SK-N-SH (cell line): ENCODE results near the gene IQCN.

ENCODE experiments used
- ELF1 ChIP-seq: IDR thresholded peaks from 2 replicates; pipeline ENCODE4 v1.4.0; 2012
- FOXJ3 ChIP-seq: sonication (generic); formaldehyde crosslinking; IDR thresholded peaks from 2 replicates; pipeline ENCODE4 v1.5.1; 2020; ENCODE audit warnings: mild to moderate bottlenecking, missing genetic modification reagents
- FOXM1 ChIP-seq: IDR thresholded peaks from 2 replicates; pipeline ENCODE4 v1.4.0; 2012; ENCODE audit warnings: low read depth, mild to moderate bottlenecking
- MAX ChIP-seq: IDR thresholded peaks from 2 replicates; pipeline ENCODE4 v1.4.0; 2012; ENCODE audit warnings: low read depth
- TEAD4 ChIP-seq: IDR thresholded peaks from 2 replicates; pipeline ENCODE4 v1.4.0; 2012; ENCODE audit warnings: mild to moderate bottlenecking, borderline replicate concordance; ENCODE audit not compliant: insufficient read depth
- USF2 ChIP-seq: fragments of 150-350 bp; IDR thresholded peaks from 2 replicates; pipeline ENCODE4 v1.6.1; 2017; ENCODE audit warnings: antibody characterized with exemption, low read length, low read depth, borderline replicate concordance
- TF ChIP-seq, protein P1 (sequence below): fragments of 200-600 bp; sonication (generic); IDR thresholded peaks from 2 replicates; pipeline ENCODE4 v1.6.1; 2017; ENCODE audit warnings: antibody characterized with exemption, mild to moderate bottlenecking, moderate library complexity

DNA sequence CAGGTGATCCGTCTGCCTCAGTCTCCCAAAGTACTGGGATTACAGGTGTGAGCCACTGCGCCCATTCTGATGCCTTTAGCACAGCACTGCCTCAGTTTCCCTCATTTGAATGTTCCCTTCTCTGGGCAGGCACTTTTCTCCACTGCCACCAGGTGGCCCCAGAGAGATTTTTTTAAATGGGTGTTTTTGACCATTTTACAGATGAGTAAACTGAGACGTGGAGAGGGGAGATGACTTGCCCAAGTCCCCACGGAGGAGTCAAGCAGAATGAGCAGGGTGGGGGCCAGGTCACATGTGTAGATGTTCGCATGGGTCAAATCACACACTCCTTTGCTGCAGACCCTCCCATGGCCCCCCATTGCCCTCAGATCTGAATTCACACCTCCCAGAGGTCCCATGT lies 44.8 kb downstream of the IQCN start:
- TF ChIP-seq, protein P1, sequence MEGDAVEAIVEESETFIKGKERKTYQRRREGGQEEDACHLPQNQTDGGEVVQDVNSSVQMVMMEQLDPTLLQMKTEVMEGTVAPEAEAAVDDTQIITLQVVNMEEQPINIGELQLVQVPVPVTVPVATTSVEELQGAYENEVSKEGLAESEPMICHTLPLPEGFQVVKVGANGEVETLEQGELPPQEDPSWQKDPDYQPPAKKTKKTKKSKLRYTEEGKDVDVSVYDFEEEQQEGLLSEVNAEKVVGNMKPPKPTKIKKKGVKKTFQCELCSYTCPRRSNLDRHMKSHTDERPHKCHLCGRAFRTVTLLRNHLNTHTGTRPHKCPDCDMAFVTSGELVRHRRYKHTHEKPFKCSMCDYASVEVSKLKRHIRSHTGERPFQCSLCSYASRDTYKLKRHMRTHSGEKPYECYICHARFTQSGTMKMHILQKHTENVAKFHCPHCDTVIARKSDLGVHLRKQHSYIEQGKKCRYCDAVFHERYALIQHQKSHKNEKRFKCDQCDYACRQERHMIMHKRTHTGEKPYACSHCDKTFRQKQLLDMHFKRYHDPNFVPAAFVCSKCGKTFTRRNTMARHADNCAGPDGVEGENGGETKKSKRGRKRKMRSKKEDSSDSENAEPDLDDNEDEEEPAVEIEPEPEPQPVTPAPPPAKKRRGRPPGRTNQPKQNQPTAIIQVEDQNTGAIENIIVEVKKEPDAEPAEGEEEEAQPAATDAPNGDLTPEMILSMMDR = peak; percentile 68
- TF ChIP-seq MAX (no peak), FOXJ3 (CRISPR knock-in tag) (no peak), TEAD4 (no peak), USF2 (no peak), FOXM1 (no peak), ELF1 (no peak)
